ENCODE data around the gene POLR2E.
A peak's percentile ranks its signal among the peaks of the same experiment; 100 is the strongest.

The POLR2E gene

DNA sequence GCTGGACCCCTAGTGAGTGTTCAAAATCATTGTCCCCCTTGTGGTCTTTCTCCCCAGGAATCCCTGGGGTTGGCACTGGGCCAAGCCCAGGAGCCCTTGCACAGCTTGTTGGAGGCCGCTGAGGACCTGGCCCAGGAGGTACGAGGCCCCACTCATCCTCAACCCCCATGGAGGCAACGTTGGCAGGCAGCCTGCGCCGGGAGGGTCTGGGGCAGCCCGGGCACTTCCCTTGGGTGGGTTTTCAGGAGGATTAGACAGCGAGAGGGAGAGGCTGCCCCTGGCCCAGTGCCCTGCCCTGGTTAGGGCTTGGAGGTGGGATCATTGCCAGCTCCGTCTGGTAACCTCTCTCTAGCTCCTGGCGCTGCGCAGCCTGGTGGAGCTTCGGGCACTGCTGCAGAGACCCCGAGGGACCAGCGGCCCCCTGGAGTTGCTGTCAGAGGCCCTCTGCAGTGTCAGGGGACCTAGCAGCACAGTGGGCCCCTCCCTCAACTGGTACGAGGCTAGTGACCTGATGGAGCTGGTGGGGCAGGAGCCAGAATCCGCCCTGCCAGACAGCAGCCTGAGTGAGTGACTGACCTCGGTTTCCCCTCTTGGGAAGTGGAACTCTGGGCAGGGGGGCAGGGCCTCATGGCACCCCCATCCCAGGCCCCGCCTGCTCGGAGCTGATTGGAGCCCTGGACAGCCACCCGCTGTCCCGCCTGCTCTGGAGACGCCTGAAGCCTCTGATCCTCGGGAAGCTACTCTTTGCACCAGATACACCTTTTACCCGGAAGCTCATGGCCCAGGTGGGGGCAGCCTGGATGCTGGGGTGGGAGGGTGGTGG lies 52.3 kb downstream of the POLR2E start:
- Histone ChIP-seq H3K27ac (peak overlapping the region; percentile 23), H3K9me3 (no peaks in the 10 kb centered on the region), H3K4me1 (ENCODE audit: control insufficient read depth in 1 of 2, insufficient read depth in 1 of 2, low read depth in 1 of 2, low read length in 1 of 2) (peaks cover 34 to 41% of the 10 kb centered on the region in 2 experiments), H3K27me3 (no peaks in the 10 kb centered on the region), H3K4me3 (ENCODE audit: low read depth in 1 of 2, low read length in 1 of 2) (no peak overlapping the region), H3K36me3 (peaks cover 80% of the 10 kb centered on the region)
- TF ChIP-seq, protein P1, sequence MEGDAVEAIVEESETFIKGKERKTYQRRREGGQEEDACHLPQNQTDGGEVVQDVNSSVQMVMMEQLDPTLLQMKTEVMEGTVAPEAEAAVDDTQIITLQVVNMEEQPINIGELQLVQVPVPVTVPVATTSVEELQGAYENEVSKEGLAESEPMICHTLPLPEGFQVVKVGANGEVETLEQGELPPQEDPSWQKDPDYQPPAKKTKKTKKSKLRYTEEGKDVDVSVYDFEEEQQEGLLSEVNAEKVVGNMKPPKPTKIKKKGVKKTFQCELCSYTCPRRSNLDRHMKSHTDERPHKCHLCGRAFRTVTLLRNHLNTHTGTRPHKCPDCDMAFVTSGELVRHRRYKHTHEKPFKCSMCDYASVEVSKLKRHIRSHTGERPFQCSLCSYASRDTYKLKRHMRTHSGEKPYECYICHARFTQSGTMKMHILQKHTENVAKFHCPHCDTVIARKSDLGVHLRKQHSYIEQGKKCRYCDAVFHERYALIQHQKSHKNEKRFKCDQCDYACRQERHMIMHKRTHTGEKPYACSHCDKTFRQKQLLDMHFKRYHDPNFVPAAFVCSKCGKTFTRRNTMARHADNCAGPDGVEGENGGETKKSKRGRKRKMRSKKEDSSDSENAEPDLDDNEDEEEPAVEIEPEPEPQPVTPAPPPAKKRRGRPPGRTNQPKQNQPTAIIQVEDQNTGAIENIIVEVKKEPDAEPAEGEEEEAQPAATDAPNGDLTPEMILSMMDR (IDR thresholded peaks at IDR 0.05): no peak

DNA sequence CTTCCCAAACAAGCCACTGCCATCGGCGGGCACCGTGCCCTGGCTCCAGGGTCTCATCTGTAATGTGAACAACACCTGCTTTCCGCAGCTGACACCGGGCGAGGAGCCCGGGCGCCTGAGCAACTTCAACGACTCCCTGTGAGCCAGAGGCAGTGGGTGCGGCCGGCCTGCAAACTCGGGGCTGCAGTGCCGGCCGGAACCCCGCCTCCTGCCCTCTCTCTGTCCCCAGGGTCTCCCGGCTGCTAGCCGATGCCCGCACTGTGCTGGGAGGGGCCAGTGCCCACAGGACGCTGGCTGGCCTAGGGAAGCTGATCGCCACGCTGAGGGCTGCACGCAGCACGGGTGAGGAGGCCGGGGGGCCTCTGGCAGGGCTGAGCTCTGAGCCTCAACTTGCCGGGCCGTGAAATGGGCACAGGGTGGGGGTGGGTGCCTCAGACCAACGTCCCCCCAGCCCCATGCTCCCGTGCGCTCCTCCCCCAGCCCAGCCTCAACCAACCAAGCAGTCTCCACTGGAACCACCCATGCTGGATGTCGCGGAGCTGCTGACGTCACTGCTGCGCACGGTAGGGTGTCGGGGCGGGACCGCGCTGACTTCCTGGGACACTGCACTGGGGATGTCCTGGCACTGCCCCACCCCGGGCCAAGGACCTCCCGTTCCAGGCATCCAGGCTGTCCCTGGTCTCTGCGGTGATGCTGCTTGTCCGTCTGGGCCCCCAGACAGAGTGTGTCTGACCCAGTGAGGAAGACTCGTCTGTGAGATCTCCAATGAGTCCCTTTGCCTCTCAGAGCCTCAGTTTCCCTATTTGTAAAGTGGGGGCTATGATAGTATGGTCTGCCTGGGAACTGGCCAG lies 53.1 kb downstream of the POLR2E start:
- peaks cover 42 to 49% of the 10 kb centered on the region in 2 experiments for H3K4me1 ChIP-seq (ENCODE audit: control insufficient read depth in 1 of 2, insufficient read depth in 1 of 2, low read depth in 1 of 2, low read length in 1 of 2)
- H3K36me3 ChIP-seq: peaks cover 78% of the 10 kb centered on the region
- peak overlapping the region; percentile 100 for H3K27ac ChIP-seq
- TF ChIP-seq, protein P1 (IDR thresholded peaks at IDR 0.05): no peak
- no peaks in the 10 kb centered on the region for H3K9me3 ChIP-seq
- H3K27me3 ChIP-seq: no peaks in the 10 kb centered on the region
- H3K4me3 ChIP-seq (ENCODE audit: low read depth in 1 of 2, low read length in 1 of 2): peak overlapping the region; percentile 82 to 98

DNA sequence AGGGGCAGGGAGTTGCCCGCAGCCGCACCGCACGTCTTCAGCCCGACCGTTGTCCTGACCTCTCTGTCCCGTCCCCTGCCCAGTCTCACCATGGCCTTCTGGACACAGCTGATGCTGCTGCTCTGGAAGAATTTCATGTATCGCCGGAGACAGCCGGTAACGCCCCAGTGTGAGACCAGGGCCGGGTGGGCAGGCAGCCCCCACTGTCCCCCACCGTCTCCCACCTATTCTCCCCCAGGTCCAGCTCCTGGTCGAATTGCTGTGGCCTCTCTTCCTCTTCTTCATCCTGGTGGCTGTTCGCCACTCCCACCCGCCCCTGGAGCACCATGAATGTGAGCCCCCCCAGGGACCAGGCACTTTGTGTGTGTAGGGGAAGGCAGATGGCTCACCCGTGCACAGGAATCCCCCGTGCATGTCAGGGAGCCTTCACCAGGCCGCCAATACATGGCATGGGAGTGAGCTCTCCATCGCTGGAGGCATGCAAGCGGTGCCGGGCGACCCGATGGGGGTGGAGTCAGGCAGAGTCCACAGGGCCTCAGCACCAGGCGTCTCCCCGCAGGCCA lies 53.8 kb downstream of the POLR2E start:
- no peaks in the 10 kb centered on the region for H3K27me3 ChIP-seq
- H3K4me1 ChIP-seq (ENCODE audit: control insufficient read depth in 1 of 2, insufficient read depth in 1 of 2, low read depth in 1 of 2, low read length in 1 of 2): peaks cover 49 to 54% of the 10 kb centered on the region in 2 experiments
- H3K9me3 ChIP-seq: no peaks in the 10 kb centered on the region
- TF ChIP-seq, protein P1 (IDR thresholded peaks at IDR 0.05): no peak
- peak overlapping the region; percentile 82 to 98 for H3K4me3 ChIP-seq (ENCODE audit: low read depth in 1 of 2, low read length in 1 of 2)
- H3K36me3 ChIP-seq: peaks cover 78% of the 10 kb centered on the region
- H3K27ac ChIP-seq: peak overlapping the region; percentile 100

DNA sequence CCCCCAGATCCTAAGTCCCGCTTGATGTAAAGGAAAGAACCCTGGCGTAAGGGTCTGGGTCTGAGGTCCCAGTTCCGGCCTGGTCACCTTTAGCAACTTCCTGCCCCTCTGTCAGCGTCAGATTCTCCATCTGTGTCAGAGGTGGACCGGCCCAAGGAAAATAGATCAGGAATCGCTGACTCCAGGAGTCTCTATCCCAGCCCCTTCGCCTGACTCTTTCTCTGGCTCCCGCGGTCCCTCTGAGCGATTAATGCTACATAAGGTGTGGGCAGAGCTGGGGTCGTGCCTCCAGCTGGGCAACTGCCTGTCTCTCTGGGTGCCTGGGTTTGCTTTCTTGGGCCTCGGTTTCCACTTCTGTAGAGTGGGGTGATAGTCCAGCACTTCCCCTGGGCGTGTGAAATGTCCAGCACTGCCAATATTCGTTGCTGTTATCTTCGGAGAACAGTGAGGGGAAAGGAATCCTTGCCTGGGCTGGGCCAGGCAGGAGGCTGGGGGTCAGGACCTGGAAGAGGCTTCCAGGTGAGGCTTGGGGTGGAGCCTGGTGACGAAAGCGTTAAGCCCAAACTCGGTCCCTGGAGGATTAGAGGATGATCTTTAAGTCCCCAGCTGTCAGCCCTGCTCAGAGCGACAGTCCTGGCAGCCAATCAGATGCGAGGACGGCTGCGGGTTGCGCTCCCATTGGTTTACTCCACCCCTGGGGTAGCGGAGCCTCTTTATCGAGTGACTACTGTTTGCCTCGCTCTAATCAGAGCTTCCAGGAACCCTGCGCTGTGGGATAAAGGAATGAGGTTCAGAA lies 54.5 kb downstream of the POLR2E start:
- Histone ChIP-seq H3K27ac (peak overlapping the region; percentile 100), H3K36me3 (peaks cover 78% of the 10 kb centered on the region), H3K4me1 (ENCODE audit: control insufficient read depth in 1 of 2, insufficient read depth in 1 of 2, low read depth in 1 of 2, low read length in 1 of 2) (peaks cover 56 to 61% of the 10 kb centered on the region in 2 experiments), H3K27me3 (no peaks in the 10 kb centered on the region), H3K9me3 (no peaks in the 10 kb centered on the region), H3K4me3 (ENCODE audit: low read depth in 1 of 2, low read length in 1 of 2) (peak overlapping the region; percentile 82 to 98)
- TF ChIP-seq, protein P1 (IDR thresholded peaks at IDR 0.05): peak; percentile 25
